Lung (tissue), 12 donors: ENCODE measurements around the gene ZNF366. TPM values are rescaled to one million over a fixed set of nuclear protein-coding genes. Genes with fewer than 3 reads are reported as not detected.

Experiments
- ATAC-seq: fragments of 200-7000 bp; cut with Tn5 transposase; one replicate; pipeline ENCODE4 v1.9.1; 2020; ENCODE audit warnings: moderate number of reproducible peaks; ENCODE audit not compliant: insufficient read depth, low FRiP score
- DNase-seq, 3 donors: peaks; one replicate each; pipeline ENCODE4 v3.0.0-alpha.2; 2013 to 2017
- H3K27ac ChIP-seq, 2 donors: one replicate each; pipeline ENCODE4 v1.5.1; 2013; ENCODE audit warnings: mild to moderate bottlenecking in 2 of 2, moderate library complexity in 2 of 2, control low read depth in 1 of 2, inconsistent platforms in 1 of 2, low read depth in 1 of 2, low read length in 1 of 2
- H3K27me3 ChIP-seq, 3 donors: one replicate each; pipeline ENCODE4 v1.5.1; 2013; ENCODE audit warnings: low read length in 2 of 3; ENCODE audit not compliant: control insufficient read depth in 3 of 3, insufficient read depth in 3 of 3
- H3K36me3 ChIP-seq, 4 donors: one replicate each; pipeline ENCODE4 v1.5.1; 2013; ENCODE audit warnings: low read length in 4 of 4, mild to moderate bottlenecking in 1 of 4, moderate library complexity in 1 of 4; ENCODE audit not compliant: control insufficient read depth in 4 of 4, insufficient read depth in 4 of 4
- H3K4me1 ChIP-seq, 5 donors: one replicate each; pipeline ENCODE4 v1.5.1; 2013; ENCODE audit warnings: low read length in 5 of 5, mild to moderate bottlenecking in 2 of 5, moderate library complexity in 1 of 5; ENCODE audit not compliant: control insufficient read depth in 5 of 5, insufficient read depth in 5 of 5
- H3K4me3 ChIP-seq: one replicate; pipeline ENCODE4 v1.5.1; 2013; ENCODE audit warnings: mild to moderate bottlenecking, control low read depth, moderate library complexity
- H3K9ac ChIP-seq, 2 donors: one replicate each; pipeline ENCODE4 v1.5.1; 2013; ENCODE audit warnings: low read length in 2 of 2, control low read depth in 1 of 2; ENCODE audit not compliant: insufficient read depth in 1 of 2
- H3K9me3 ChIP-seq, 4 donors: one replicate each; pipeline ENCODE4 v1.5.1; 2013; ENCODE audit warnings: low read length in 3 of 4, mild to moderate bottlenecking in 1 of 4, moderate library complexity in 1 of 4; ENCODE audit not compliant: control insufficient read depth in 4 of 4, insufficient read depth in 3 of 4
- WGBS, 2 donors: extraction: QIAGEN DNeasy Blood & Tissue Kit; methylation state at CpG; one replicate each; pipeline ENCODE4 v1.1.7; 2013; 5-methylcytosine and 5-hydroxymethylcytosine counted together
- polyA plus RNA-seq, 2 donors: library from polyadenylated mRNA; stranded (reverse); fragments of 200-250 nt; gene quantifications; one replicate each; pipeline ENCODE4 v1.2.1, GENCODE V29; 2013
- total RNA-seq, 2 donors: library from RNA; depleted of rRNA in 1 of 2; stranded (reverse); fragments of >200 nt in 1 of 2; gene quantifications; one replicate each; pipeline ENCODE4 v1.2.1, GENCODE V29; 2014 to 2021
- TF ChIP-seq, protein P1 (sequence below): IDR thresholded peaks from 2 replicates; pipeline ENCODE4 v1.5.1; 2012; ENCODE audit warnings: mild to moderate bottlenecking; ENCODE audit errors: control extremely low read depth, extremely low read depth
- donor health status: control.
- donor health status: control.
- donor health status: Bipolar disorder and iron deficiency.
- donor health status: healthy.
- donor health status: DM: yes; HTN: yes; CAD: no.

Gene ZNF366
- total and polyA plus RNA-seq, 4 donors = 0.73 to 6.0 (median 3.6) TPM

DNA sequence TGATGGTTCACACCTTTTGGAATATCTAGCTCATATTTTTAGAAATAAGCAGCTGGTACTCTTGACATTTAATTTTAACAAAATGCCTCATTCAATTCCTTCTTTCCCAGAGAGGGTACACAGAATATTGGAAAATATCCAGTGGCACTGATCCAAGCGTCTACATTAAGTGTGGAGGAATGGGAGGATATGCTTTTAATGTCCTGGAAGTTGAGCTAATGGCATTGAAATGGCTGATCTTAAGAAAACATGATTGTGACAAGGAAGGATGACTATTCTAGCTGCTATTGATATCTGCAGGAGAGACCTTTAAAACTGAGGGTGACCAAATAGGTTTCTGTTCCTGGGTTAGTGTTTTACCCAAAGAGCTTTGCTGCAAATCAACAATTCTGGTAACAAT is 30.0 kb downstream of the ZNF366 start:
- DNase-seq (peak; percentile 32 to 85 (median 85)), ATAC-seq (no peak)
- peaks cover 0 to 15% (median 2%) of the 10 kb centered on the region in 5 donors for H3K4me1 ChIP-seq
- H3K9me3 ChIP-seq = no peaks in the 10 kb centered on the region
- peaks cover 0 to under 1% (median 0%) of the 10 kb centered on the region in 4 donors for H3K36me3 ChIP-seq
- TF ChIP-seq, protein P1, sequence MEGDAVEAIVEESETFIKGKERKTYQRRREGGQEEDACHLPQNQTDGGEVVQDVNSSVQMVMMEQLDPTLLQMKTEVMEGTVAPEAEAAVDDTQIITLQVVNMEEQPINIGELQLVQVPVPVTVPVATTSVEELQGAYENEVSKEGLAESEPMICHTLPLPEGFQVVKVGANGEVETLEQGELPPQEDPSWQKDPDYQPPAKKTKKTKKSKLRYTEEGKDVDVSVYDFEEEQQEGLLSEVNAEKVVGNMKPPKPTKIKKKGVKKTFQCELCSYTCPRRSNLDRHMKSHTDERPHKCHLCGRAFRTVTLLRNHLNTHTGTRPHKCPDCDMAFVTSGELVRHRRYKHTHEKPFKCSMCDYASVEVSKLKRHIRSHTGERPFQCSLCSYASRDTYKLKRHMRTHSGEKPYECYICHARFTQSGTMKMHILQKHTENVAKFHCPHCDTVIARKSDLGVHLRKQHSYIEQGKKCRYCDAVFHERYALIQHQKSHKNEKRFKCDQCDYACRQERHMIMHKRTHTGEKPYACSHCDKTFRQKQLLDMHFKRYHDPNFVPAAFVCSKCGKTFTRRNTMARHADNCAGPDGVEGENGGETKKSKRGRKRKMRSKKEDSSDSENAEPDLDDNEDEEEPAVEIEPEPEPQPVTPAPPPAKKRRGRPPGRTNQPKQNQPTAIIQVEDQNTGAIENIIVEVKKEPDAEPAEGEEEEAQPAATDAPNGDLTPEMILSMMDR = no peak
- no peak overlapping the region for H3K9ac ChIP-seq
- WGBS, 2 donors = 44 to 61% methylated on average over 1 of the region's 1 CpG
- H3K27me3 ChIP-seq = no peaks in the 10 kb centered on the region
- H3K27ac ChIP-seq = no peak overlapping the region
- no peak overlapping the region for H3K4me3 ChIP-seq

DNA sequence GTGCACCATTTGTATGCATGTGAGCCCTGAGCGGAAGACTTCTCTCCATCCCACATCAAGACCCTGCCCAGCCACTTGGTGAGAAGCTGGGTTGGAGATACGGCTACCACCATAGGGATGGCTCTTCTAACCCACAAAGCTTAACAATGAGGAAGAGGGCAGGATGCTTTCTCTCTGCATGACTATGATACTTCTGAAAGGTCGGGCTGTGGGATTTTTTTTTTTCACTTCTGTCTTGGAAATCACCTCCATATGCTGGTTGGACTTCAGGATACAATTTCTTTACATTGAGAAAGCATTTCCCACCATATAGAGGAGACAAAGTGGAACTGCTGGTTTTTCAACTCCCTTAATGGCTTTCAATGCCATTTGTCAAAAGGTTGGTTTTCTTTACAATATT is 30.5 kb downstream of the ZNF366 start:
- Histone ChIP-seq H3K36me3 (no peaks in the 10 kb centered on the region), H3K4me1 (peaks cover 0 to 15% (median 2%) of the 10 kb centered on the region in 5 donors), H3K27ac (no peak overlapping the region), H3K27me3 (no peaks in the 10 kb centered on the region), H3K9me3 (no peaks in the 10 kb centered on the region), H3K4me3 (no peak overlapping the region), H3K9ac (no peak overlapping the region)
- WGBS, 2 donors = 88% methylated on average over 3 of the region's 3 CpGs
- ATAC-seq (no peak), DNase-seq (no peak)
- TF ChIP-seq, protein P1 = no peak

DNA sequence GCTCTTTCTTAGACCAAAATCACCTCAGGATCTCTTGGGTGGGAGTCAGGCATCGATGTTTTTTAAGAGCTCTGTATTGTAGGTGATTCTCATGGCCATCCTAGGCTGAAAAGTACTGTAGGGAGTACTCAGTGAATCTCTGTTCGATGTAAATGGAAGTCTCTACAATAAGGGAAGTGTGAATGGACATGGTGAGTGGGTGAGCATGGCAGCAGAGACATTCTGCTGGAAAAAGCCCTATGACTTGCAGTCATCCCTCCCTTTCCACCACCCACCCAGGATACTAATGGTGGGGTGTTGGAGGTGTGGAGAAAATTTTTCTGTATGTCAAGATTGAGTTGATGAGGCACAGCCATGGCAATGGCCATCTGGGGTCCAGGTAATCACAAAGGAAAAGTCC is 30.9 kb downstream of the ZNF366 start:
- Histone ChIP-seq H3K4me3 (no peak overlapping the region), H3K36me3 (no peaks in the 10 kb centered on the region), H3K27ac (no peak overlapping the region), H3K4me1 (peaks cover 0 to 15% (median 2%) of the 10 kb centered on the region in 5 donors), H3K9me3 (no peaks in the 10 kb centered on the region), H3K27me3 (no peaks in the 10 kb centered on the region), H3K9ac (no peak overlapping the region)
- no peak for DNase-seq
- ATAC-seq = no peak
- WGBS, 2 donors = 84 to 91% methylated on average over 2 of the region's 2 CpGs
- TF ChIP-seq, protein P1 = no peak

DNA sequence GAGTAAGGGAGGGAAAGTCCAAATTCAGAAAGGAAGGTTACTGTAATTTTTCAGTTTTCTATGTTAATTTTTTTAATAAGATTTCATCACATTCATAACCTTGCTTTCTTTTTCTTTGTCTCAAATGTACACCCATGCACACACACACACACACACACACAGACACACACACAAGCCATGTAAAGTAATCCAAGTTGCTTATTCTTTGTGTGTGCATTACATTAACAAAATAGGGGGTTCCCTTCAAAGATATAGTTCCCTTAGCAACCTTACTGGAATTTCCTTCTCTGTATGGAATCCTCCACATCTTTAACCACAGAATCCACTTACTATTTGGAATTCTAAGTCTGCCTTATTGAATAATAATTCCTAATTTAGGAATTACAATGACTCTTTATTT is 32.7 kb downstream of the ZNF366 start:
- H3K9ac ChIP-seq = no peak overlapping the region
- H3K4me1 ChIP-seq = peaks cover 0 to 12% (median 0%) of the 10 kb centered on the region in 5 donors
- TF ChIP-seq, protein P1 = no peak
- no peaks in the 10 kb centered on the region for H3K9me3 ChIP-seq
- H3K36me3 ChIP-seq = no peaks in the 10 kb centered on the region
- H3K27me3 ChIP-seq = no peaks in the 10 kb centered on the region
- no peak for ATAC-seq
- no peak for DNase-seq
- no peak overlapping the region for H3K27ac ChIP-seq
- no peak overlapping the region for H3K4me3 ChIP-seq
